Upper lobe of left lung (tissue), 4 donors: Measurements from ENCODE around the gene ROCK2.

Experiments
- CTCF ChIP-seq, 6 experiments: fragments of 450-650 bp in 4 of 6; fragments of 200-600 bp in 2 of 6; sonication (generic) in 2 of 6; IDR thresholded peaks; one replicate each; pipeline ENCODE4 v1.5.1; 2016 to 2019; ENCODE audit warnings: antibody characterized with exemption in 6 of 6
- EP300 ChIP-seq, 4 donors: sonication (generic); formaldehyde crosslinking; IDR thresholded peaks; one replicate each; pipeline ENCODE4 v1.5.1; 2017; ENCODE audit warnings: antibody characterized with exemption in 4 of 4, control low read depth in 2 of 4

- no peak for TF ChIP-seq EP300 (IDR thresholded peaks at IDR 0.05)
- no peak for TF ChIP-seq CTCF (IDR thresholded peaks at IDR 0.05)
Observed at GRCh38 chr2:11158916-11159573, 185.4 kb downstream of the ROCK2 start.
